Ascending aorta (tissue), 2 donors: ENCODE data around the gene EFNA2. TPM values are rescaled to one million over a fixed set of nuclear protein-coding genes. Genes with fewer than 3 reads are reported as not detected.
"Not testable (repeated sequence)": the region's sequence is repeated elsewhere in the genome, so short reads cannot be mapped to it uniquely, and the experiment has no call there.

ENCODE experiments used
- DNase-seq, 2 donors: peaks; one replicate each; pipeline ENCODE4 v3.0.0-alpha.2; 2019; ENCODE audit warnings: low spot score in 2 of 2
- H3K27ac ChIP-seq, 2 donors: fragments of 200-600 bp; sonication (generic); one replicate each; pipeline ENCODE4 v1.5.1; 2016 to 2017; ENCODE audit warnings: mild to moderate bottlenecking in 1 of 2
- H3K27me3 ChIP-seq: fragments of 200-600 bp; sonication (generic); one replicate; pipeline ENCODE4 v1.5.1; 2017
- H3K36me3 ChIP-seq, 2 donors: fragments of 200-600 bp; sonication (generic); one replicate each; pipeline ENCODE4 v1.5.1; 2016
- H3K4me1 ChIP-seq, 2 donors: fragments of 200-600 bp; sonication (generic); one replicate each; pipeline ENCODE4 v1.5.1; 2016 to 2017; ENCODE audit warnings: mild to moderate bottlenecking in 1 of 2
- H3K4me3 ChIP-seq, 2 donors: fragments of 200-600 bp; sonication (generic); one replicate each; pipeline ENCODE4 v1.5.1; 2016 to 2017; ENCODE audit warnings: mild to moderate bottlenecking in 1 of 2
- H3K9me3 ChIP-seq, 2 donors: fragments of 200-600 bp; sonication (generic); one replicate each; pipeline ENCODE4 v1.5.1; 2016
- intact Hi-C: fragments of 100-400 bp; cut with DNase I; formaldehyde crosslinking; loops from one replicate; pipeline ENCODE4 v1.15.1; 2023
- total RNA-seq: library from RNA; depleted of rRNA; stranded (reverse); fragments of >200 nt; gene quantifications from one replicate; pipeline ENCODE4 v1.1.0, GENCODE V29; 2016
- TF ChIP-seq, protein P1 (sequence below), 3 experiments: fragments of 200-600 bp in 2 of 3; fragments of 450-650 bp in 1 of 3; sonication (generic) in 2 of 3; IDR thresholded peaks; one replicate each; pipeline ENCODE4 v1.5.1; 2016 to 2019; ENCODE audit warnings: antibody characterized with exemption in 3 of 3, mild to moderate bottlenecking in 1 of 3, moderate library complexity in 1 of 3

The EFNA2 gene
- total RNA-seq, 1 donor from 2014 or later: not detected

DNA sequence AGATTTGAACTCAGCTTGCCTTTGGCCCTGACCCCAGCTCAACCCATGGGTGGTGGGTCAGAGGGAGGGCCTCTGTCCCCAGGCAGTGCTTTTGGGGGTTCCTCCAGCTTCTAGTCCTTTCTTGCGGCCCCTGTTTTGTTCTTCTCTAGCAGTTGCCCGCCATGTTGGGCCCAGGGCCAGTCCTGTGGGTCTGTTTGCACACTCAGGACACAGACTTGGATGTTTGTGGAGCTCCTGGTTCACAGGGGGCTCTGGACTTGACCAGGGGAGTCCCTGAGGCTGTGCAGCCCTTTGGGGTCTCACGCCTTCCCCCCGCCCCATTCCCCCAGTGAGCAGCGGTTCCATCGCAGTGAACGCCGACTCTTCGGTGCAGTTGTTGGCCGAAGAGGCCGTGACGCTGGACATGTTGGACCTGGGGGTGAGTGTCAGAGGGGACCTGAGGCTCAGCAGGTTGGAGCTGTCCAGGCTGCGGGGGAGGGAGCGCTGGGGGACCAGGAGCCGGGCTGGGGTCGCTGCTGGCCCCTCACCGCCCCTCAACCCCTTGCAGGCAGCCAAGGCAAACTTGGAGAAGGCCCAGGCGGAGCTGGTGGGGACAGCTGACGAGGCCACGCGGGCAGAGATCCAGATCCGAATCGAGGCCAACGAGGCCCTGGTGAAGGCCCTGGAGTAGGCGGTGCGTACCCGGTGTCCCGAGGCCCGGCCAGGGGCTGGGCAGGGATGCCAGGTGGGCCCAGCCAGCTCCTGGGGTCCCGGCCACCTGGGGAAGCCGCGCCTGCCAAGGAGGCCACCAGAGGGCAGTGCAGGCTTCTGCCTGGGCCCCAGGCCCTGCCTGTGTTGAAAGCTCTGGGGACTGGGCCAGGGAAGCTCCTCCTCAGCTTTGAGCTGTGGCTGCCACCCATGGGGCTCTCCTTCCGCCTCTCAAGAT is 41.6 kb upstream of the EFNA2 start:
- no peaks in the 10 kb centered on the region for H3K36me3 ChIP-seq
- intact Hi-C loops: loop anchor here (1.0 to 10.0 kb wide), 3 partner anchors 23 to 319 kb away; partner anchors contain the start of genes ARID3A and CNN2
- no peaks in the 10 kb centered on the region for H3K9me3 ChIP-seq
- H3K4me3 ChIP-seq: peak overlapping the region; percentile 14 to 49
- peak in 1 of 2 donors; percentile 94 for DNase-seq
- TF ChIP-seq, protein P1, sequence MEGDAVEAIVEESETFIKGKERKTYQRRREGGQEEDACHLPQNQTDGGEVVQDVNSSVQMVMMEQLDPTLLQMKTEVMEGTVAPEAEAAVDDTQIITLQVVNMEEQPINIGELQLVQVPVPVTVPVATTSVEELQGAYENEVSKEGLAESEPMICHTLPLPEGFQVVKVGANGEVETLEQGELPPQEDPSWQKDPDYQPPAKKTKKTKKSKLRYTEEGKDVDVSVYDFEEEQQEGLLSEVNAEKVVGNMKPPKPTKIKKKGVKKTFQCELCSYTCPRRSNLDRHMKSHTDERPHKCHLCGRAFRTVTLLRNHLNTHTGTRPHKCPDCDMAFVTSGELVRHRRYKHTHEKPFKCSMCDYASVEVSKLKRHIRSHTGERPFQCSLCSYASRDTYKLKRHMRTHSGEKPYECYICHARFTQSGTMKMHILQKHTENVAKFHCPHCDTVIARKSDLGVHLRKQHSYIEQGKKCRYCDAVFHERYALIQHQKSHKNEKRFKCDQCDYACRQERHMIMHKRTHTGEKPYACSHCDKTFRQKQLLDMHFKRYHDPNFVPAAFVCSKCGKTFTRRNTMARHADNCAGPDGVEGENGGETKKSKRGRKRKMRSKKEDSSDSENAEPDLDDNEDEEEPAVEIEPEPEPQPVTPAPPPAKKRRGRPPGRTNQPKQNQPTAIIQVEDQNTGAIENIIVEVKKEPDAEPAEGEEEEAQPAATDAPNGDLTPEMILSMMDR (IDR thresholded peaks at IDR 0.05): peak; percentile 90 to 99 (median 98)
- H3K4me1 ChIP-seq: peaks cover 39 to 67% of the 10 kb centered on the region in 2 donors
- H3K27me3 ChIP-seq: no peaks in the 10 kb centered on the region
- peak overlapping the region; percentile 85 to 92 for H3K27ac ChIP-seq

DNA sequence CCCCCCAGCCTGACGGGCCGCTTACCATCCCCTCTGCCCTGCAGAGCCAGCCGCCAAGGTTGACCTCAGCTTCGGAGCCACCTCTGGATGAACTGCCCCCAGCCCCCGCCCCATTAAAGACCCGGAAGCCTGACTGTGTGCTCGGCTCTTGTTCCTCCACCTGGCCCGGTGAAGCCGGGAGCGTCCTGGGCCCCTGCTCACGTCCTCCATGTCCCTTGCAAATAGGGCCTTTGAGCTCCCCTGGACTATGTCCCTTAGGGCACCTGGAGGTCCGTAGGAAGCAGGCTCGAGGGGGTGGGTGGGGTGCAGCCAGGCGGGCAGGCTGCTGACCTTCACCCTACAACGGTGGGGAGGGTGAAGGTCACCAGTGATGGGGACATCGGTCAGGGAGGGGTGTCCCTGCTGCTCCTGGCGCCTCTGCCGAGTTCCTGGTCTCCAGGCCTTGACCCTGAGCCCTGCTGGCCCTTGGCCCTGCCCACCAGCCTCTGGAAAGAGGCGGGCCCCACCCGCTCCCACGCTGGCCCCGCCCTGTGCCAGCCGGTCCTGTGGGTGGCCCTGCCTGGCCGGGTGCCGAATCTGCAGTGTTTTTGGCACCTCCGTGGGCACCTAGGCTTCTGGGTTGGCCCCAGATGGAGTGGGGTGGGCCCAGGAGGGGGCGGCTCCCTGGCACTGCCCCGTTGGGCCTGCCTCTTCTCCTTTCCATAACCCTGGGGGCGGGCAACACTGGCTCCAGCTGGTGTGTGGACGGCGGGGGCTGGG is 40.8 kb upstream of the EFNA2 start:
- peaks cover 39 to 64% of the 10 kb centered on the region in 2 donors for H3K4me1 ChIP-seq
- H3K36me3 ChIP-seq: peaks cover 0 to 1% of the 10 kb centered on the region in 2 donors
- intact Hi-C loops: loop anchor here (1.0 to 10.0 kb wide), 3 partner anchors 22 to 320 kb away; partner anchors contain the start of genes ARID3A and CNN2
- H3K27ac ChIP-seq: peak overlapping the region; percentile 85 to 92
- DNase-seq: no peak
- H3K9me3 ChIP-seq: no peaks in the 10 kb centered on the region
- TF ChIP-seq, protein P1 (IDR thresholded peaks at IDR 0.05): no peak
- H3K4me3 ChIP-seq: peak overlapping the region; percentile 14 to 49
- no peaks in the 10 kb centered on the region for H3K27me3 ChIP-seq

DNA sequence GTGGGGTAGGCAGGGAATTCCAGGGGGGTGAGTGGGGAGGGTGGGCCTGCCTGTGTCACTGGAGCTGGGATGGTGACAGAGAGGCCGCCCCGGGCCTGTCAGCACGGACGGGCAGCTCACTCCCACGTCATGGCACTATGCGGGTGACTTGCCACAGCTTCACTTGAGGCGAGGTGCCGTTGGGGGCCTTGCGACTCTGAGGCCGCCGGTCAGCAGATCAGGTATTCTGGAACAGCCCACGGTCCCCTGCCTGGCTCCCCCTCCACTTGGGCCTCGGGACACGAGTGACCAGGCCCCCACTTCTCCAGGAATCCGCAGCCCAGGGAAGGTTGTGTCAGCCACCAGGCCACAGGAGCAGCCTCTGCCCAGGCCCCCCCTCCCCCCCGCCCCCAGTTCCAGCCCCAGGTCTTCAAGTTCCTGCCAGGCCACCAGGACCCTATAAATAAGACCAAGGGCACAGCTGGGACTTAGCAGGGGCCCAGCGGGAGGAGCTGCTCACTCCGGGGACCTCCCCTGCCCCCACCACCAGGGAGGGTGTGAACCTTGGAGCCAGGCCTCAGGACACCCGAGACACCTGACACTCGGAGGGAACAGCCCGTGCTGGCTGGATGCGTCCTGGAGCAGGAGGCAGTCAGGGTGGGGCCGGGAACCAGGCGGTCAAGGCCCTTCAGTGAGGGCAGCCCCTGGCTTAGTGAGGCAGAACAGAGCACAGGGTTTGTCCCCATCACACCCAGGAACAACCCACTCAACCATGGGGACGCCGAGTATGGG is 40.0 kb upstream of the EFNA2 start:
- Histone ChIP-seq H3K4me3 (peak overlapping the region; percentile 14 to 49), H3K36me3 (peaks cover 0 to 4% of the 10 kb centered on the region in 2 donors), H3K9me3 (no peaks in the 10 kb centered on the region), H3K27me3 (no peaks in the 10 kb centered on the region), H3K27ac (peak overlapping the region; percentile 85 to 92), H3K4me1 (peaks cover 38 to 61% of the 10 kb centered on the region in 2 donors)
- TF ChIP-seq, protein P1 (IDR thresholded peaks at IDR 0.05): no peak
- intact Hi-C loops: loop anchor here (10.0 kb wide), 1 partner anchor 321 kb away; the partner anchor contains the start of gene ARID3A
- DNase-seq: peak in 1 of 2 donors; percentile 80

DNA sequence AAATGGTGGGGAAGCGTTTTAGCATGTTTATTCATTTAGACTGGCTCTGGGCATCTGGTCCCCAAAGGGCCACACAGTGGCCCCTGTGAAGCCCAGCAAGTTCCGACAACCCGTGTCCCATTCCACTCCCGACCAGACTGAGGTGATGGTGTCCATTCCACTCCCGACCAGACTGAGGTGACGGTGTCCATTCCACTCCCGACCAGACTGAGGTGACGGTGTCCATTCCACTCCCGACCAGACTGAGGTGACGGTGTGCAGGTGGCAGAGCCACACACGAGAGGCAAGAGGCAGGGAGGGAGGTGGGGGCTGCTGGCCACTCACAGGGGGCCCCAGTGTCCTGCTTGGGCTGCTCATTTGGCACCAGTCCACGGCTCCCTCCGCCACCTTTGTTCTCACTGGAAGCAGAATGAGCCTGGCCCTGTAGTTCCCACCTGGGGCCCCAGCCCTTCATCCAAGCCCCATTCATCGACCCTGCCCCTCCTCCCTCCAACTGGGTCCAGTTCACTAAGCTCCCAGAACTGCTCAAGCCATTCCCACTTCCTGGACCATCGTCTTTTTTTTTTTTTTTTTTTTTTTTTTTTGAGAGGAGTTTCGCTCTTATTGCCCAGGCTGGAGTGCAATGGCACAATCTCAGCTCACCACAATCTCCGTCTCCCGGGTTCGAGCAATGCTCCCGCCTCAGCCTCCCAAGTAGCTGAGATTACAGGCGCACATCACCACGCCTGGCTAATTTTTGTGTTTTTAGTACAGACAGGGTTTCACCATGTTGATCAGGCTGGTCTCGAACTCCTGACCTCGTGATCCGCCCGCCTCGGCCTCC is 39.2 kb upstream of the EFNA2 start:
- not testable (repeated sequence) for H3K9me3 ChIP-seq, DNase-seq, H3K27me3 ChIP-seq, H3K4me3 ChIP-seq
- intact Hi-C loops: loop anchor here (10.0 kb wide), 1 partner anchor 322 kb away; the partner anchor contains the start of gene ARID3A
- peaks cover 32 to 54% of the 10 kb centered on the region in 2 donors for H3K4me1 ChIP-seq
- peaks cover 1 to 10% of the 10 kb centered on the region in 2 donors for H3K36me3 ChIP-seq
- peak overlapping the region; percentile 85 to 92 for H3K27ac ChIP-seq

DNA sequence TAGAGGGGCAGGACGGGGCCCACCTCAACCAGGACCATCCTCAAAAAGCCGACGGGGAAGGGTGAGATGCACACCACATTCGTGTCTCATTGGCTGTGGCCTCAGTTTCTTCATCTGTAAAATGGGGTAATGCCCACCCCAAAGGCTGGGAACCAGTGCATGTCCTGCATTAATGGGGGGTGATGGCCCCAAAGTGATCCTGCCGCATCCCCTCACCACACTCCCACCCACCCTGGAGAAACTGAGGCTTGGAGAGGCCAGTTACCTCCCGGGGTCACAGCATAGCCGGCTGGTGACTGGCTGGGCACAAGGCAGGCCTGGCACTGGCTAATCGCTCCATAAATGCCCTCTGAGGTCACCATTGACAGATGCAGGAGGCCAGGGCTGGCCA is 37.9 kb upstream of the EFNA2 start:
- TF ChIP-seq, protein P1 (IDR thresholded peaks at IDR 0.05): no peak
- H3K4me1 ChIP-seq: peaks cover 31 to 50% of the 10 kb centered on the region in 2 donors
- intact Hi-C loops: loop anchor here (1.0 to 10.0 kb wide), 2 partner anchors 19 to 323 kb away; partner anchors contain the start of gene ARID3A

More for the DNA sequence above, 37.9 kb upstream of the EFNA2 start:
- H3K9me3 ChIP-seq: no peaks in the 10 kb centered on the region
- H3K27ac ChIP-seq: peak overlapping the region; percentile 92 to 99
- H3K36me3 ChIP-seq: peaks cover 6 to 15% of the 10 kb centered on the region in 2 donors
- DNase-seq: no peak
- H3K4me3 ChIP-seq: peak overlapping the region; percentile 67 to 95
- no peaks in the 10 kb centered on the region for H3K27me3 ChIP-seq
